Fibroblast of mammary gland (primary cell): ENCODE data around the gene BRSK2.

Experiments used
- DNase-seq: peaks from one replicate; pipeline ENCODE4 v3.0.0-alpha.2; 2010; ENCODE audit warnings: low read depth
- H3K4me3 ChIP-seq: 2 replicates; pipeline ENCODE4 v1.5.1; 2011; ENCODE audit warnings: low read depth, mild to moderate bottlenecking, low read length, moderate library complexity; ENCODE audit not compliant: control insufficient read depth
- CTCF ChIP-seq: conservative IDR thresholded peaks from 2 replicates; pipeline ENCODE4 v1.5.1; 2011; ENCODE audit warnings: low read depth, low read length, inconsistent platforms; ENCODE audit not compliant: control insufficient read depth, insufficient read depth

The BRSK2 gene

GRCh38 chr11:1504581-1505290, 115.0 kb downstream of the BRSK2 start:
- TF ChIP-seq CTCF, result no peak

GRCh38 chr11:1505480-1505879, 115.7 kb downstream of the BRSK2 start:
- TF ChIP-seq CTCF, result no peak
- no peak overlapping the region for H3K4me3 ChIP-seq

More at GRCh38 chr11:1504581-1505290, 115.0 kb downstream of the BRSK2 start:
- no peak for DNase-seq
- no peak overlapping the region for H3K4me3 ChIP-seq

GRCh38 chr11:1506981-1507380, 117.2 kb downstream of the BRSK2 start:
- no peak overlapping the region for H3K4me3 ChIP-seq
- TF ChIP-seq CTCF, result no peak
- no peak for DNase-seq

More at GRCh38 chr11:1505480-1505879, 115.7 kb downstream of the BRSK2 start:
- DNase-seq, result no peak

GRCh38 chr11:1507381-1508140, 117.8 kb downstream of the BRSK2 start:
- no peak for DNase-seq
- H3K4me3 ChIP-seq, result no peak overlapping the region
- no peak for TF ChIP-seq CTCF

- TF ChIP-seq CTCF, result no peak
- no peak for DNase-seq
- H3K4me3 ChIP-seq, result no peak overlapping the region
Measured at GRCh38 chr11:1508491-1508891, 118.8 kb downstream of the BRSK2 start.

GRCh38 chr11:1508986-1509385, 119.3 kb downstream of the BRSK2 start:
- TF ChIP-seq CTCF, result no peak
- no peak for DNase-seq
- H3K4me3 ChIP-seq, result no peak overlapping the region
